Fibroblast of lung (primary cell): ENCODE data around the gene CCNY.

Source experiments
- EZH2 ChIP-seq: IDR thresholded peaks from 2 replicates; pipeline ENCODE4 v1.5.1; 2012; ENCODE audit warnings: low read length, control low read depth, mild to moderate bottlenecking; ENCODE audit errors: missing control alignments
- TF ChIP-seq, protein P1 (sequence below), 2 donors: IDR thresholded peaks in 1 of 2; conservative IDR thresholded peaks in 1 of 2; 1 replicate in 1 of 2; 2 replicates in 1 of 2; pipeline ENCODE4 v1.5.1; 2011 to 2012; ENCODE audit warnings: low read length in 2 of 2, control low read depth in 1 of 2, inconsistent platforms in 1 of 2, low read depth in 1 of 2, mild to moderate bottlenecking in 1 of 2

- TF ChIP-seq, protein P1, sequence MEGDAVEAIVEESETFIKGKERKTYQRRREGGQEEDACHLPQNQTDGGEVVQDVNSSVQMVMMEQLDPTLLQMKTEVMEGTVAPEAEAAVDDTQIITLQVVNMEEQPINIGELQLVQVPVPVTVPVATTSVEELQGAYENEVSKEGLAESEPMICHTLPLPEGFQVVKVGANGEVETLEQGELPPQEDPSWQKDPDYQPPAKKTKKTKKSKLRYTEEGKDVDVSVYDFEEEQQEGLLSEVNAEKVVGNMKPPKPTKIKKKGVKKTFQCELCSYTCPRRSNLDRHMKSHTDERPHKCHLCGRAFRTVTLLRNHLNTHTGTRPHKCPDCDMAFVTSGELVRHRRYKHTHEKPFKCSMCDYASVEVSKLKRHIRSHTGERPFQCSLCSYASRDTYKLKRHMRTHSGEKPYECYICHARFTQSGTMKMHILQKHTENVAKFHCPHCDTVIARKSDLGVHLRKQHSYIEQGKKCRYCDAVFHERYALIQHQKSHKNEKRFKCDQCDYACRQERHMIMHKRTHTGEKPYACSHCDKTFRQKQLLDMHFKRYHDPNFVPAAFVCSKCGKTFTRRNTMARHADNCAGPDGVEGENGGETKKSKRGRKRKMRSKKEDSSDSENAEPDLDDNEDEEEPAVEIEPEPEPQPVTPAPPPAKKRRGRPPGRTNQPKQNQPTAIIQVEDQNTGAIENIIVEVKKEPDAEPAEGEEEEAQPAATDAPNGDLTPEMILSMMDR (conservative IDR thresholded peaks at IDR 0.05 in 1 of 2, IDR thresholded peaks at IDR 0.05 in 1 of 2; ENCODE audit: low read depth in 1 of 2, low read length in 2 of 2) = no peak
- no peak for TF ChIP-seq EZH2
Measured at GRCh38 chr10:35555962-35556930, 219.9 kb downstream of the CCNY start.
